GM21825 (cell line): Measurements from ENCODE around the gene TUBB1.
"Not testable (repeated sequence)": the region's sequence is repeated elsewhere in the genome, so short reads cannot be mapped to it uniquely, and the experiment has no call there.

Source experiments
- ATAC-seq: cut with Tn5 transposase; IDR thresholded peaks from one replicate; pipeline ENCODE4 v1.9.1; 2021; ENCODE audit warnings: mild to moderate bottlenecking, moderate library complexity; ENCODE audit not compliant: unreplicated experiment

Gene TUBB1

GRCh38 chr20:59040667-59041066 lies 21.4 kb downstream of the TUBB1 start:
- no peak for ATAC-seq

GRCh38 chr20:59041487-59041886 lies 22.3 kb downstream of the TUBB1 start:
- ATAC-seq, result not testable (repeated sequence)

GRCh38 chr20:59042151-59042795 lies 23.0 kb downstream of the TUBB1 start, which contains the start of gene PRELID3B:
Gene PRELID3B, minus strand, starts transcription at chr20:59042786. Its CDS starts 56 bp downstream, at chr20:59042730.
- ATAC-seq, result peak; percentile 31

GRCh38 chr20:59042796-59043631 lies 23.8 kb downstream of the TUBB1 start:
- ATAC-seq, result peak; percentile 86

- no peak for ATAC-seq
These were observed 24.5 kb downstream of the TUBB1 start for GRCh38 chr20:59043698-59044097.

GRCh38 chr20:59044295-59044694 lies 25.1 kb downstream of the TUBB1 start:
- no peak for ATAC-seq

GRCh38 chr20:59044796-59045195 lies 25.6 kb downstream of the TUBB1 start:
- no peak for ATAC-seq

GRCh38 chr20:59046862-59047261 lies 27.6 kb downstream of the TUBB1 start:
- ATAC-seq, result no peak

GRCh38 chr20:59047938-59048680 lies 28.9 kb downstream of the TUBB1 start:
- ATAC-seq, result no peak

- no peak for ATAC-seq
These were observed 29.4 kb downstream of the TUBB1 start for GRCh38 chr20:59048681-59049030.

- no peak for ATAC-seq
These were observed 31.2 kb downstream of the TUBB1 start for GRCh38 chr20:59050437-59050836.

- no peak for ATAC-seq
These were observed 32.5 kb downstream of the TUBB1 start for GRCh38 chr20:59051666-59052185.

GRCh38 chr20:59055302-59055701 lies 36.1 kb downstream of the TUBB1 start:
- no peak for ATAC-seq

GRCh38 chr20:59062081-59062480 lies 42.9 kb downstream of the TUBB1 start:
- no peak for ATAC-seq

- ATAC-seq, result no peak
These were observed 44.4 kb downstream of the TUBB1 start for GRCh38 chr20:59063358-59064213.

GRCh38 chr20:59064214-59064722 lies 45.0 kb downstream of the TUBB1 start:
- no peak for ATAC-seq

GRCh38 chr20:59068534-59068933 lies 49.3 kb downstream of the TUBB1 start:
- no peak for ATAC-seq

GRCh38 chr20:59069026-59069425 lies 49.8 kb downstream of the TUBB1 start:
- no peak for ATAC-seq

GRCh38 chr20:59071216-59071615 lies 52.0 kb downstream of the TUBB1 start:
- ATAC-seq, result no peak

- no peak for ATAC-seq
These were observed 54.4 kb downstream of the TUBB1 start for GRCh38 chr20:59073582-59073981.
